Kidney capillary endothelial cell (primary cell): ENCODE results near the gene MYLK4.

Source experiments
- DNase-seq: peaks from one replicate; pipeline ENCODE4 v3.0.0-alpha.2; 2018; ENCODE audit warnings: low spot score

MYLK4 gene

GRCh38 chr6:2755456-2755855 is 4.7 kb upstream of the MYLK4 start:
- DNase-seq, result no peak

- no peak for DNase-seq
These were observed 4.2 kb upstream of the MYLK4 start for GRCh38 chr6:2754911-2755310.

- no peak for DNase-seq
These were observed 3.7 kb upstream of the MYLK4 start for GRCh38 chr6:2754393-2754792.

DNA sequence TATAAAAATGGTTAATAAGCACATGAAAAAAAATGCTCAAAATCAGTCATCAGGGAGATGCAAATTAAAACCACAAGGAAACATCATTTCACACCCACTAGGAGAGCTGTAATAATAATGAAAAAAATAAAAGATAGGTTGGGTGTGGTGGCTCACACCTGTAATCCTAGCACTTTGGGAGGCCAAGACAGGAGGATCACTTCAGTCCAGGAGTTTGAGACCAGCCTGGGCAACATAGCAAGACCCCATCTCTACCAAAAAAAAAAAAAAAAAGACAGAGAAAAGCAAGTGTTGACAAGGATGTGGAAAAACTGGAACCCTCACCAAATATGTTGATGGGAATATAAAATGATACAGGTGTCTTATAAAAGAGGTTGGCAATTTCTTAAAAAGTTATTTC is 3.0 kb upstream of the MYLK4 start:
- no peak for DNase-seq

DNA sequence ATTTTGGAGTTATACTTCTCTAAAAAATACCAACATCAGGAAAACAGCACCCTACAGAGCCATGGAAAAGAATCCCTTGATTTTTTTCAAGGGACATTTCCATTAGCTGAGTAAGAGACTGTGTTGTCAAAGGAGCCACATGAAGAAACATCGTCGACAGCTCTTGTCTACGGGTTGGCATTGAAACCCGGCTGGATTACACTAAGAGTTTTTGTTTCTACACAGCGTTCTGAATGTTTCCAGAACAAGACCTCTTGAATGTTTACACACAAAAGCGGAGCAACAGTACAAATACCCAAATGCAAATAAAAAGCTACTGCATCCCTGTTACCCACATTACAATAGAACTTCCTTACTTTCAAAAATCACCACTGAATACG is 2.4 kb upstream of the MYLK4 start:
- no peak for DNase-seq

- DNase-seq, result no peak
These were observed 1.9 kb upstream of the MYLK4 start for GRCh38 chr6:2752477-2753109.

- no peak for DNase-seq
These were observed 1.1 kb upstream of the MYLK4 start for GRCh38 chr6:2751871-2752270.

- DNase-seq, result peak; percentile 56
These were observed 637 bp downstream of the MYLK4 start for GRCh38 chr6:2749969-2750600.

GRCh38 chr6:2748183-2748582 is 2.5 kb downstream of the MYLK4 start:
- DNase-seq, result no peak

- DNase-seq, result no peak
These were observed 4.1 kb downstream of the MYLK4 start for GRCh38 chr6:2746557-2747061.

DNA sequence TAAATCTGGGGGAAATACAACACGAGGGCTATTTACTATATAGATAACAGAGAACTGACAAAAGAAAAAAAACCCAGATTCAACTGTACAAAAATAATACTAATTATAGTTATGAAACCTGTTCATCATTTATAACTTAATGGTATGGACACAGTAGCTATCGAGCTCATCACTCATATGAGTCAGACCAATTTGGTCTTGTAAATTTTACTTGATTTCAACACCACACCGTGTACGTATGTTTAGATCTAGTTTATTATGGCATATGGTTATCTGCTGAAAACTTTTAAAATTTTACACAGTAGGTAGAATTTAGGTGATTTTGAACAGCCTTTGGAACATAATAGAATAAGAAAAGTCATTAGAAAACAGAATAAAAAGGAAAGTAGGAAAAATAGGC is 5.5 kb downstream of the MYLK4 start:
- no peak for DNase-seq

GRCh38 chr6:2744778-2745177 is 5.9 kb downstream of the MYLK4 start:
- no peak for DNase-seq

GRCh38 chr6:2744209-2744771 is 6.4 kb downstream of the MYLK4 start:
- DNase-seq, result no peak

- DNase-seq, result no peak
These were observed 7.2 kb downstream of the MYLK4 start for GRCh38 chr6:2743280-2744208.

GRCh38 chr6:2741756-2742155 is 9.0 kb downstream of the MYLK4 start:
- DNase-seq, result no peak

DNA sequence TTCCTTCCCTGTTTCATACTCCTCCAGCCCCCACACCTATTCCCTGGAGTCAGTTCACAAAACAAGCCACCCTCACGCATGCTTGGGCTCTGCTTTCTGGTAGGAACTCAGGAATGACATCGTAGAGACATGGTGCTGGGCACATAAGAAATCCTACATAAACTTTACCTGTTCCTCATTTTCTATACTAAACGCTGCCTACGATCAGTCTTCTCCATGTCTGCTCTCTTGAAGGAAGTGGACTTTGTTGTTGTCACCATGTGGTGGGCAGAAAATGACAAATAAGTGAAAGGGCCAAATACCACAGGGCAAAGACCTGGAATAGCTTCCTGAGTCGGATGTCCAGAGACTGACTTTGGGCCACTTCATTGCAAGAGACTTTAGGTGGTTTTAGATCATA is 10.1 kb downstream of the MYLK4 start:
- no peak for DNase-seq

DNA sequence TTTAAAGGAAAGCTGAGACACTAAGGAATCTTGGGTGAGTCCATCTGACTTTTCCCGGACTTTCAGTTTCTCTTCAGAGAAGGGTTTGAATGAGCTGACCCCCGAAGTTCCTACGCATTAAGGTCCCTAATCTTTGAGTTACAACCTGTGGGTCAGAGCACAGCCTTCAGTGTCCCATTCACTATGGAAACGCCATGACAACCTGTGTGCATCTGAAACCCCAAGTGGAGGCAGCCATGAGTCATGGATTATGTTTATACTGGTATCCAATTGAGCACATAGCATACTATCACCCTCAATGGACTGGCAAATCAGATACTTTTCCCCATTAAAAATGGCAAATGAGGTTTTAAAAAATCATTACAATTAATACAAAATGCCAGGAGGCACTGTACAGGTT is 11.4 kb downstream of the MYLK4 start:
- DNase-seq, result no peak

GRCh38 chr6:2738373-2738979 is 12.2 kb downstream of the MYLK4 start:
- DNase-seq, result peak; percentile 48

DNA sequence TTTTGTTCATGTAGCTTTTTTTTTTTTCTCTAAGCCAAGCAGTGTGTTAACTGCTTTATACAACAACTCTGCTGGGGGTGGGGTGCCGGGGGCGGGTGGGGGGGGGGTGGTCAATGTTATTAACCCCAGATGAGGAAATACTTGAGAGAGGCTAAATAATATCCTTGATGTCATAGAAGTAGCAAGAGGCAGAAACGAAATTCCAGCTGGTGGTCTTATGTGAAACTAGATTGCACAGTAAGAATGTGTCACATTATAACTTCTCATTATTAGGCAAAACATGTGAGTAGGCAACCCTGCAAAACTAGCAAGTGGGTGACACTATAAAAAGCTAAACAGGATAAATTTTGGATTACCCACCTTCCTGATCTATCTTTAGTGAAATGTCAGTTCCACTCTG is 12.8 kb downstream of the MYLK4 start:
- no peak for DNase-seq

DNA sequence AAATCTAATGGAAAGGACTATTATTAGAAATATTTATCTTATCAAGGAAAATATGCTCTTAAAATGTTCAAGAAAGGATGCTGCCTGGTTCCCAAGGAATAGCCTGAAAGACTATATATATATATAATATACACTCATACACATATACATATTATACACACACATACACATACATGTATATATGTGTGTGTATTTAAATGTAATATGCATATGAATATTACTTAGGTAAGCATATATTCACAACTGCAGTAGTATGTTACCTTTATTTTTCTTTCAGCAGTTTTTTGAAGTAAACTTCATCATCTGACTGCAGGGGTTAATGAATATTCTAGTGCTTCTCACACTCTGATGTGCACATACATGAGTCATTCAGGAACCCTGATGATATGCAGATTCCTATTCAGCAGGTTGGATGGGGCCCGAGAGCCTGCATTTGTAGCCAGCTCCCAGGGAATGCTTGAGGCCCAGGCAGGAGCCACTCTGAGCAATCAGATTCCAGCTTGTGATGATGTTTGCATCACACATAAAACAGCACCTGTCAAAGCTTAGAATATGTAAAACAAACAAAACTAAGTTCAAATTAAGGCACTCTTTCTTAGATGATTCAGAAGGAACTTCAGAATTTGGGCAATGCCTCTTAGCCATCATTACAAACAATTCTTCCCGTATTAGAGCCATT is 16.1 kb downstream of the MYLK4 start:
- DNase-seq, result no peak

- DNase-seq, result no peak
These were observed 16.8 kb downstream of the MYLK4 start for GRCh38 chr6:2733736-2734480.
